ENCODE measurements around the gene C10orf67.

DNA sequence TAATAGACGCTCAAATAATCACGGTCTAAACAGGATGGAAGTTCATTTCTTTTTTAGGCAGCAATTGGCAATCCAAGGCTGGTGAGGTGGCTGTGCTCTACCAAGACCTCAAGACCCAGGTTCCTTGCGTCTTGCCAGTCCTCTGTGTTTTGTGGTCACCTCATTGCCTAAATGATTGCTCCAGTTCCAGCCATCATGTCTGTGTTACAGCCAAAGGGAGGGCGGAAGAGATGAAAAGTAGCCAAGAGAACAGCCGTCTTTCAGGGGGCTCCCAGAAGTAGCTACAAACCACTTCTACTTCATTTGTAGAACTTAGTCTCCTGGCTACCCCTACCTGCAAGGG, 19.2 kb upstream of the C10orf67 start:
- TF ChIP-seq, protein P1, sequence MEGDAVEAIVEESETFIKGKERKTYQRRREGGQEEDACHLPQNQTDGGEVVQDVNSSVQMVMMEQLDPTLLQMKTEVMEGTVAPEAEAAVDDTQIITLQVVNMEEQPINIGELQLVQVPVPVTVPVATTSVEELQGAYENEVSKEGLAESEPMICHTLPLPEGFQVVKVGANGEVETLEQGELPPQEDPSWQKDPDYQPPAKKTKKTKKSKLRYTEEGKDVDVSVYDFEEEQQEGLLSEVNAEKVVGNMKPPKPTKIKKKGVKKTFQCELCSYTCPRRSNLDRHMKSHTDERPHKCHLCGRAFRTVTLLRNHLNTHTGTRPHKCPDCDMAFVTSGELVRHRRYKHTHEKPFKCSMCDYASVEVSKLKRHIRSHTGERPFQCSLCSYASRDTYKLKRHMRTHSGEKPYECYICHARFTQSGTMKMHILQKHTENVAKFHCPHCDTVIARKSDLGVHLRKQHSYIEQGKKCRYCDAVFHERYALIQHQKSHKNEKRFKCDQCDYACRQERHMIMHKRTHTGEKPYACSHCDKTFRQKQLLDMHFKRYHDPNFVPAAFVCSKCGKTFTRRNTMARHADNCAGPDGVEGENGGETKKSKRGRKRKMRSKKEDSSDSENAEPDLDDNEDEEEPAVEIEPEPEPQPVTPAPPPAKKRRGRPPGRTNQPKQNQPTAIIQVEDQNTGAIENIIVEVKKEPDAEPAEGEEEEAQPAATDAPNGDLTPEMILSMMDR (IDR thresholded peaks at IDR 0.05), result no peak
- TF ChIP-seq POLR2A (IDR thresholded peaks at IDR 0.05), result no peak
